ENCODE measurements around the gene PLCB2.

PLCB2 gene

GRCh38 chr15:40298216-40298935 lies 9.4 kb downstream of the PLCB2 start:
- Histone ChIP-seq H3K27ac (ENCODE audit: poor library complexity, severe bottlenecking) (no peak overlapping the region), H3K9me3 (ENCODE audit: severe bottlenecking) (peaks cover 4% of the 10 kb centered on the region), H3K36me3 (ENCODE audit: low read depth) (no peaks in the 10 kb centered on the region), H3K4me3 (ENCODE audit: severe bottlenecking) (no peak overlapping the region), H3K4me1 (ENCODE audit: insufficient read depth, poor library complexity, severe bottlenecking) (no peaks in the 10 kb centered on the region), H3K27me3 (ENCODE audit: insufficient read depth, poor library complexity, severe bottlenecking) (no peaks in the 10 kb centered on the region)
- ATAC-seq (ENCODE audit: low read depth) (no peak), DNase-seq (ENCODE audit: low spot score) (peak; percentile 71)
- no peak for TF ChIP-seq CTCF (IDR thresholded peaks at IDR 0.05; ENCODE audit: poor library complexity, severe bottlenecking)

- ATAC-seq (ENCODE audit: low read depth) (no peak), DNase-seq (ENCODE audit: low spot score) (peak; percentile 52)
- no peak overlapping the region for H3K4me3 ChIP-seq (ENCODE audit: severe bottlenecking)
- H3K9me3 ChIP-seq (ENCODE audit: severe bottlenecking), result peaks cover 4% of the 10 kb centered on the region
- no peak overlapping the region for H3K27ac ChIP-seq (ENCODE audit: poor library complexity, severe bottlenecking)
- H3K27me3 ChIP-seq (ENCODE audit: insufficient read depth, poor library complexity, severe bottlenecking), result no peaks in the 10 kb centered on the region
- no peaks in the 10 kb centered on the region for H3K4me1 ChIP-seq (ENCODE audit: insufficient read depth, poor library complexity, severe bottlenecking)
- no peak for TF ChIP-seq CTCF (IDR thresholded peaks at IDR 0.05; ENCODE audit: poor library complexity, severe bottlenecking)
- H3K36me3 ChIP-seq (ENCODE audit: low read depth), result no peaks in the 10 kb centered on the region
Measured at GRCh38 chr15:40297356-40297755, 10.4 kb downstream of the PLCB2 start.

GRCh38 chr15:40296561-40297230 lies 11.0 kb downstream of the PLCB2 start:
- peaks cover 4% of the 10 kb centered on the region for H3K9me3 ChIP-seq (ENCODE audit: severe bottlenecking)
- H3K4me3 ChIP-seq (ENCODE audit: severe bottlenecking), result no peak overlapping the region
- ATAC-seq (ENCODE audit: low read depth) (no peak), DNase-seq (ENCODE audit: low spot score) (no peak)
- no peak overlapping the region for H3K27ac ChIP-seq (ENCODE audit: poor library complexity, severe bottlenecking)
- no peaks in the 10 kb centered on the region for H3K36me3 ChIP-seq (ENCODE audit: low read depth)
- no peaks in the 10 kb centered on the region for H3K27me3 ChIP-seq (ENCODE audit: insufficient read depth, poor library complexity, severe bottlenecking)
- no peaks in the 10 kb centered on the region for H3K4me1 ChIP-seq (ENCODE audit: insufficient read depth, poor library complexity, severe bottlenecking)
- TF ChIP-seq CTCF (IDR thresholded peaks at IDR 0.05; ENCODE audit: poor library complexity, severe bottlenecking), result no peak

GRCh38 chr15:40295877-40296560 lies 11.7 kb downstream of the PLCB2 start:
- no peaks in the 10 kb centered on the region for H3K4me1 ChIP-seq (ENCODE audit: insufficient read depth, poor library complexity, severe bottlenecking)
- H3K27ac ChIP-seq (ENCODE audit: poor library complexity, severe bottlenecking), result no peak overlapping the region
- ATAC-seq (ENCODE audit: low read depth), result no peak

More at GRCh38 chr15:40295877-40296560, 11.7 kb downstream of the PLCB2 start:
- TF ChIP-seq CTCF (IDR thresholded peaks at IDR 0.05; ENCODE audit: poor library complexity, severe bottlenecking), result no peak
- no peaks in the 10 kb centered on the region for H3K36me3 ChIP-seq (ENCODE audit: low read depth)
- no peak overlapping the region for H3K4me3 ChIP-seq (ENCODE audit: severe bottlenecking)
- peaks cover 4% of the 10 kb centered on the region for H3K9me3 ChIP-seq (ENCODE audit: severe bottlenecking)
- peak; percentile 65 for DNase-seq (ENCODE audit: low spot score)
- H3K27me3 ChIP-seq (ENCODE audit: insufficient read depth, poor library complexity, severe bottlenecking), result no peaks in the 10 kb centered on the region

Measured in RWPE2 (cell line).